Lower leg skin (tissue), 4 donors: Measurements from ENCODE around the gene PDZD2. TPM values are rescaled to one million over a fixed set of nuclear protein-coding genes. Genes with fewer than 3 reads are reported as not detected.

Experiments used
- DNase-seq, 2 donors: peaks; one replicate each; pipeline ENCODE4 v3.0.0-alpha.2; 2019; ENCODE audit warnings: low spot score in 2 of 2
- H3K4me3 ChIP-seq: fragments of 200-600 bp; sonication (generic); 2 replicates; pipeline ENCODE4 v1.5.1; 2017; ENCODE audit warnings: mild to moderate bottlenecking, low read depth; ENCODE audit not compliant: poor library complexity, severe bottlenecking
- POLR2A ChIP-seq, 2 donors: fragments of 450-650 bp; IDR thresholded peaks; one replicate each; pipeline ENCODE4 v1.6.1; 2016 to 2017; ENCODE audit warnings: antibody characterized with exemption in 2 of 2, mild to moderate bottlenecking in 1 of 2, moderate library complexity in 1 of 2
- WGBS, 2 donors: methylation state at CpG; one replicate each; pipeline ENCODE4 v1.1.5; 2018; 5-methylcytosine and 5-hydroxymethylcytosine counted together
- intact Hi-C: fragments of 100-400 bp; cut with DNase I; formaldehyde crosslinking; loops from one replicate; pipeline ENCODE4 v1.15.0; 2023; ENCODE audit warnings: low total_unique reads
- total RNA-seq, 4 donors: library from RNA; depleted of rRNA; stranded (reverse); fragments of >200 nt; gene quantifications; one replicate each; pipeline ENCODE4 v1.1.0, GENCODE V29; 2016
- TF ChIP-seq, protein P1 (sequence below), 3 donors: fragments of 450-650 bp; IDR thresholded peaks; one replicate each; pipeline ENCODE4 v1.5.1; 2016; ENCODE audit warnings: antibody characterized with exemption in 3 of 3, mild to moderate bottlenecking in 3 of 3, moderate library complexity in 2 of 3

PDZD2 gene
- total RNA-seq, 4 donors from 2014 or later: 102 to 150 (median 116) TPM

DNA sequence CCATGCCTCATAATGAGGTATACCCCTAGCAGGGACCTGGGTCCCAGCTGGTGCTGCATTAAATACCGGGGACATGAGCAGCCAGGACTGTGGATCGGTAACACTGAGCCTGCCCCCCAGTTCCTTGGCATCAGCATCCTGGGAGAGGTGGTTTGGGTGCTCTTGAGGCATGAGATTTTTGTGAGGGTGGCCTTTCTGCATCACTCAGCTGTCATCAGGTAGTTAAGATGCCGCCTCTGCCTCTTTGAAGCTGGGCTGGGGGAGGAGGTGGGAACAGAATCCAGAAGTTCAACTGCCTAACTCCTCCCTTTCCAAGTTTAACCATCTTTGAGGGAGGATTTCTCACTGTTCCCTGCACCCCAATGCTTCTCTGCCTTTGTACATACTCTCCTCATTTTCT is 112.7 kb downstream of the PDZD2 start:
- 54 to 75% methylated on average over 3 of the region's 3 CpGs for WGBS, 2 donors
- intact Hi-C loops: no loop called here
- no peak overlapping the region for H3K4me3 ChIP-seq
- DNase-seq: no peak
- no peak for TF ChIP-seq POLR2A (IDR thresholded peaks at IDR 0.05)
- TF ChIP-seq, protein P1, sequence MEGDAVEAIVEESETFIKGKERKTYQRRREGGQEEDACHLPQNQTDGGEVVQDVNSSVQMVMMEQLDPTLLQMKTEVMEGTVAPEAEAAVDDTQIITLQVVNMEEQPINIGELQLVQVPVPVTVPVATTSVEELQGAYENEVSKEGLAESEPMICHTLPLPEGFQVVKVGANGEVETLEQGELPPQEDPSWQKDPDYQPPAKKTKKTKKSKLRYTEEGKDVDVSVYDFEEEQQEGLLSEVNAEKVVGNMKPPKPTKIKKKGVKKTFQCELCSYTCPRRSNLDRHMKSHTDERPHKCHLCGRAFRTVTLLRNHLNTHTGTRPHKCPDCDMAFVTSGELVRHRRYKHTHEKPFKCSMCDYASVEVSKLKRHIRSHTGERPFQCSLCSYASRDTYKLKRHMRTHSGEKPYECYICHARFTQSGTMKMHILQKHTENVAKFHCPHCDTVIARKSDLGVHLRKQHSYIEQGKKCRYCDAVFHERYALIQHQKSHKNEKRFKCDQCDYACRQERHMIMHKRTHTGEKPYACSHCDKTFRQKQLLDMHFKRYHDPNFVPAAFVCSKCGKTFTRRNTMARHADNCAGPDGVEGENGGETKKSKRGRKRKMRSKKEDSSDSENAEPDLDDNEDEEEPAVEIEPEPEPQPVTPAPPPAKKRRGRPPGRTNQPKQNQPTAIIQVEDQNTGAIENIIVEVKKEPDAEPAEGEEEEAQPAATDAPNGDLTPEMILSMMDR (IDR thresholded peaks at IDR 0.05): no peak

DNA sequence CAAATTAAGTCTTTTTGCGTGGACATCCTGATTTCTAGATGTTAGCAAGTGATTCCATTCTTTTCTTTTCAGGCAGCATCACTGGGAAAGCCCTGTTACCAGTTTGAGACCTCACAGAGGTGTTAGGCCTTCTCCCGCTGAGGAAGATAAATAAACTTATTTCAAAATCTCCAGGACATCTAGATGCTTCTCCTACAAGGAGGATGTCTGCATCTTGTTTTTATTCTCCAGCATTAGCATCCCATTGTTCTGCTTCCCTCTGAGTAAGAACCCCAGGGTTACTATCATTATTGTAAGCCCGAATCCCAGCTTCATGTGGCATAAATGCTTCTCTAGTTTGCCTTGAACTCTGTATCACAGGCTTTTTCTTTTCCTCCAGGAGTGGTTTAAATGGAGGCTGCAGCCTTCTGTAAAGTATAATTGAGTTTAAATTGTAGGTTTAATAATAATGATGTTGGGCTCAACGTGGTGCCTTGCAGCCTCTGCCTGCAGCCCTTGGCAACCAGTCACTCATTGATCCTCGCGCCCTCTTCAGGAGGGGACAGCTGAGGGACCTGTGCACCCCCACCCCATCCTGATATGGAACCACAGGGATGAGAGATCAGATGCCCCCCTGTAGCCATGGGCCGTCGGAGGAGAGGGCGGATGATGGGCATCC is 114.9 kb downstream of the PDZD2 start:
- no peak for TF ChIP-seq POLR2A (IDR thresholded peaks at IDR 0.05)
- TF ChIP-seq, protein P1 (IDR thresholded peaks at IDR 0.05): no peak
- WGBS, 2 donors: 85 to 87% methylated on average over 9 of the region's 9 CpGs
- DNase-seq: no peak
- no peak overlapping the region for H3K4me3 ChIP-seq
- intact Hi-C loops: no loop called here

DNA sequence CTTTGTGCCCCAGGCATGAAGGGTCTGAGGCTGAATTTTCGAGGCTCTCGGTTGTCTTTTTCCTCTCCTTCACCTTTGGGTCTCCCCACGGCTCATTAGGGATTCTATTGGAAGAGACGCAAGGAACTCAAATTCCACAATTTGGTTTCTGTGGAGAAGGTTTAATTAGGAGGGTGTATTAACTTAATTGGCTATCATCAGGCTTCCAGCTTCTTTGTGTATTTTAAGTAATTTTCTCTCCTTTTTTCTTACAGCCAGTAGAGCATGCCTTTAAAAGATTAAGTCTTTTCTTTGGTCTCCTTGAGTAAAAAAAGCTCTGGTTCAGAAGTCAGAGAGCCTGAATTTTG is 115.4 kb downstream of the PDZD2 start:
- DNase-seq: no peak
- intact Hi-C loops: no loop called here
- 86 to 89% methylated on average over 4 of the region's 4 CpGs for WGBS, 2 donors
- TF ChIP-seq, protein P1 (IDR thresholded peaks at IDR 0.05): no peak
- TF ChIP-seq POLR2A (IDR thresholded peaks at IDR 0.05): no peak
- no peak overlapping the region for H3K4me3 ChIP-seq

DNA sequence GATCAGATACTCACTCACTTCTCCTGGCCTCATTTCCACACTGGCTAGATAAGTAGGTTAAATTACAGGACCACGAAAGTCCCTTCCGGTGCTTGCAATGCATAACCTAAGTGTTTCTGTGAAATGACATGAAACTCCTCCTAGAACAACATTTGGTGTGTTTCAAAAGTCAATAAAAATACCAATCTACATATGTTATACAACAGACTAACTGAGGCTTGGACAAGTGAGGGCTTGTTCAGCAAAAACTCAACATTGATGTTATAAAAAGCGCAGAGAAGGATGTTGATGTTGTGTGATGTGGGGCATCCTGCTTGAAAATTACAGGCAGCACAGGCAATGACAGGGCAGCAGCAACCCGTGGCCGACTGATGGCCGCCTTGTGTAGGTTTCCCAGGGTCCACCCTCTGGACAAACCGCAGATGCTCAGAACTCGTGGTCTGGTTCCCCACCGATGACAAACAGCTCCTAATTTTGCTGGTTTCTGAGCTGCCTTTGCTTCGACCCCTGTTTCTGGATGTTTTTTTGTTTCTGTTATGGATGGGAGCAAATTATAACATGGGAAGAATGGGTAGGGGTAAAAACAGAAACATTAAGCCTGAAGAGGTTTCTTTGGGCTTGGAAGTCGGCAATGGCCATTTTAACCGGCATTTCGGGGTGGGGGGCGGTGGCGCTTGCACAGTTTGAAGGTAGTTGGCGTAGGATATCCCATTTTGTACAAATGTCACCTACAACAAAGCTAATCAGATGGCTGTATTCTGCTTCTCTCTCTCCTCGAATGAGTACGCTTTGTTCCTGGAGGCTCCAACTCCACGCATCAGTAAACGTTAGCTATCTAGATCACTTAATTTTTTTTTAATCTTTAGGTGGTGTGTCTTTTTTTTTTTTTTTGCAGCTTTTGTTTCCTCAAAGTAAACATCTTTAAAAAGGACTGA is 116.1 kb downstream of the PDZD2 start:
- intact Hi-C loops: no loop called here
- WGBS, 2 donors: 90 to 94% methylated on average over 20 of the region's 20 CpGs
- H3K4me3 ChIP-seq: no peak overlapping the region
- TF ChIP-seq, protein P1 (IDR thresholded peaks at IDR 0.05): no peak
- no peak for TF ChIP-seq POLR2A (IDR thresholded peaks at IDR 0.05)
- no peak for DNase-seq

DNA sequence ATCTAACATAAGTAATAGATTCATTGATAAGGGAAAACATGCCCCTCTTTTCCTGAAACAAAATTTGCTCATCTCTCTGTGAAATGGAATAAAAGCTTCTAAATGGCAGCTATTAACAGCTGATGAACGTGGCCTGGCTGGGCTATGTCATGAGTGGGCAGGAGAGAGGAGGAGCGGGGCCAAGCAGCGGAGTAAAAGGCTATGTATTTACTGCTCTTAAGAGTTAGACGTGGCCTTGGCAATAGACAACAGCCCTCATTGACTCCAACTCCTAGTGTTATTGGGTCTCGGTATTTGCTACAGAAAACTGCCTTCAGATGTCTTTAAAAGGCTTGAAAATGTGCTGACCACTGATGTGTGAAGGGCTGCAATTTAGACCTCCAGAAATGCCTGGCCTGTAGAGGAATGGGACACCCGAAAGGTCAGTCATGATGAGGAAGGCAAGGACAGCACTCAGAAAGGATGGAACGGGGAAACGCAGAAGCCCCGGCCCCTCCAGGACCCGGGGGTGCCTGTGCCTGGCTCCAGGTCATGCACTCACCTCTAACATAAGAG is 116.8 kb downstream of the PDZD2 start:
- WGBS, 2 donors: 93% methylated on average over 10 of the region's 10 CpGs
- intact Hi-C loops: no loop called here
- DNase-seq: no peak
- TF ChIP-seq POLR2A (IDR thresholded peaks at IDR 0.05): no peak
- TF ChIP-seq, protein P1 (IDR thresholded peaks at IDR 0.05): no peak
- no peak overlapping the region for H3K4me3 ChIP-seq
